GM12892 (cell line): ENCODE results near the gene CHMP3.

Experiments used
- POLR2A ChIP-seq: IDR thresholded peaks from 2 replicates; pipeline ENCODE4 v1.6.1; 2011; ENCODE audit warnings: low read depth, low read length, control low read depth
- TAF1 ChIP-seq: IDR thresholded peaks from 2 replicates; pipeline ENCODE4 v1.6.1; 2011; ENCODE audit warnings: low read depth, mild to moderate bottlenecking, control low read depth, low read length, borderline replicate concordance

- no peak for TF ChIP-seq TAF1
- no peak for TF ChIP-seq POLR2A
These were observed 29.7 kb downstream of the CHMP3 start for GRCh38 chr2:86533589-86533988.
